Measurements from ENCODE around the gene CSNK2A2.

The CSNK2A2 gene

GRCh38 chr16:58230259-58230658 is 32.4 kb upstream of the CSNK2A2 start:
- DNase-seq (ENCODE audit: insufficient read length, low spot score), result no peak
- no peak for FAIRE-seq
- no peak for TF ChIP-seq CTCF (IDR thresholded peaks at IDR 0.05; ENCODE audit: insufficient read depth, missing control alignments)

GRCh38 chr16:58226790-58227189 is 28.9 kb upstream of the CSNK2A2 start:
- DNase-seq (ENCODE audit: insufficient read length, low spot score), result no peak
- TF ChIP-seq CTCF (IDR thresholded peaks at IDR 0.05; ENCODE audit: insufficient read depth, missing control alignments), result no peak
- FAIRE-seq, result no peak

- no peak for DNase-seq (ENCODE audit: insufficient read length, low spot score)
- TF ChIP-seq CTCF (IDR thresholded peaks at IDR 0.05; ENCODE audit: insufficient read depth, missing control alignments), result no peak
- no peak for FAIRE-seq
These were observed 28.2 kb upstream of the CSNK2A2 start for GRCh38 chr16:58225965-58226602.

GRCh38 chr16:58222532-58223316 is 24.8 kb upstream of the CSNK2A2 start:
- DNase-seq (ENCODE audit: insufficient read length, low spot score), result no peak
- no peak for FAIRE-seq
- TF ChIP-seq CTCF (IDR thresholded peaks at IDR 0.05; ENCODE audit: insufficient read depth, missing control alignments), result no peak

- FAIRE-seq, result no peak
- no peak for DNase-seq (ENCODE audit: insufficient read length, low spot score)
- TF ChIP-seq CTCF (IDR thresholded peaks at IDR 0.05; ENCODE audit: insufficient read depth, missing control alignments), result no peak
These were observed 21.5 kb upstream of the CSNK2A2 start for GRCh38 chr16:58219432-58219831.

- FAIRE-seq, result no peak
- TF ChIP-seq CTCF (IDR thresholded peaks at IDR 0.05; ENCODE audit: insufficient read depth, missing control alignments), result no peak
These were observed 20.9 kb upstream of the CSNK2A2 start for GRCh38 chr16:58218786-58219185.

More at GRCh38 chr16:58218786-58219185, 20.9 kb upstream of the CSNK2A2 start:
- DNase-seq (ENCODE audit: insufficient read length, low spot score), result no peak

All from D721Med (cell line).